ENCODE measurements around the gene TFEB.

DNA sequence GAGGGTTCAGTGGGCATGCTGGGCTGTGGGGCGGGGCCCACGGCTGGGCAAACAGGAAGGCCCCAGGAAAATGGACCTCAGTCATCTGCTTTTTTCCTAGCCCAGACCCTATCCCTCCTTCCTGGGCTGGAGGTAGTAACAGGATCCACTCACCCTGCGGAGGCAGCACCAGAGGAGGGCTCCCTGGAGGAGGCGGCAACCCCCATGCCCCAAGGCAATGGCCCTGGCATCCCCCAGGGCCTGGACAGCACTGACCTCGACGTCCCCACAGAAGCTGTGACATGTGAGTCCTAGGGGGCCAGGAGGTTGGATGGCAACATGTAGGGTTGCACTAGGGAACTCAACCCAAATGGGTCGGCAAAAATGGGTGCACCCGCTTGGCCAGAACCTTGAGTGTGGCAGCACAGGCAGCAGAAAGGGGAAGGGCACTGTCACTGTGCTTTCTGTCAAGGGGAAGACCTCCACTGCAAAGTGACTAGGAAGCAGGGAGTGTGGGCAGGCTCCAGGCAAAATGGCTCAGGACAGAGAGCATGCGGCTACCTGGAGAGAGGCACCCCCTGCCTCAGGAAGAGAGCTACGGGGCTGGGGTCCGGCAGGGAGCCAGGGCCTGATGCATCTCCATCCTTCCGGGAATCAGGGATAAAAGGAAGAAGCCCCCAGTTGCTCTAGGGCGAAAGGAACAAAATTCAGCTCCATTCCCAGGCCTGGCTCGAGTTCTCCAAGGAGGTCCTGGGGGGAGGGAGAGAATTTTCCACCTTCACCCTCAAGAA lies 89.2 kb downstream of the TFEB start:
- TF ChIP-seq CTCF (optimal IDR thresholded peaks at IDR 0.05 in 1 of 3, IDR thresholded peaks at IDR 0.05 in 1 of 3, conservative IDR thresholded peaks at IDR 0.05 in 1 of 3; ENCODE audit: extremely low read depth in 1 of 3, insufficient read depth in 2 of 3, low read length in 3 of 3) (no peak), EZH2 (IDR thresholded peaks at IDR 0.05; ENCODE audit: low read length) (no peak)
